ENCODE results near the gene FGF14.

The FGF14 gene

DNA sequence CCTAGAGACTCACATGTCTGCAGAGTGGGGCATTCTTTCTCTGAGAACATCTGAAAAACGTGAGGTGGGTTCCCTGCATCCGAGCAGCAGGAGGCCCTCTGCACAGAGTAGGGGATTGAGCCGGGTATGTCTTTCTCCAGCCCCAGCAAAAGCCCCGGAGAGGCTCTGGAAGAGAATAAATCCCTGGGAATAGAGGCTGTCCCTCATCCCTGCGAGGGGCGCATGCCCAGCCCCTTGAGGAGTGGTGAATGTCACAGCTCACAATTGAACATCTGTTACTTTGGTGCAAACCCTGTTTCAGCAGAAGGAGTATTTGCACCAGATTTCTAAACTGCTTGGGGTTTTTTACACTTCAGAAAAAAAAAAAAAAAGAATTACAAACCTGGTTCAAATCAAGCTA lies 164.6 kb downstream of the FGF14 start:
- DNase-seq, result no peak

- DNase-seq, result no peak
Observed at GRCh38 chr13:102236830-102237229, 165.0 kb downstream of the FGF14 start.

- no peak for DNase-seq
Observed at GRCh38 chr13:102236341-102236740, 165.5 kb downstream of the FGF14 start.

- DNase-seq, result no peak
Observed at GRCh38 chr13:102235689-102236088, 166.2 kb downstream of the FGF14 start.

- no peak for DNase-seq
Observed at GRCh38 chr13:102234618-102235017, 167.2 kb downstream of the FGF14 start.

- no peak for DNase-seq
Observed at GRCh38 chr13:102233566-102234208, 168.2 kb downstream of the FGF14 start.

DNA sequence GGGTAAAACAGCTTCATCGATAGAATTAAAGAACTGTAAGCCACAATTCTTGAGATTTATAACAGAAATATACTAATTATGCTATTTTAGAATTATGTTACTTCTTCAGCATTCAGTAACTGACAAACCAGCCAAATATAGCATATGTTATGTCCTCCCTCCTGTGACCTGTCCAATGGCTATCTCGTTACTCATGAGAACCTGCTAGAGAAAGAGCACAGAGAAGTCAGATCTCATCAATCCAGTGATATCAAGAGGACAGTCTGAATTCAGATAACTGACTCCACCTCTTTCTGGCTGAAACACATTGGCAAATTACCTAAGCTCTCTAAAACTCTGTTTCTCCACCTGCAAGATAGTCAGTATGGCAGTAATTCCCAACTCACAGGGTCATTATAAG lies 170.4 kb downstream of the FGF14 start:
- DNase-seq, result no peak

- no peak for DNase-seq
Observed at GRCh38 chr13:102227741-102228140, 174.1 kb downstream of the FGF14 start.

- no peak for DNase-seq
Observed at GRCh38 chr13:102226591-102226990, 175.3 kb downstream of the FGF14 start.

- no peak for DNase-seq
Observed at GRCh38 chr13:102225892-102226291, 176.0 kb downstream of the FGF14 start.

GRCh38 chr13:102220681-102221228 lies 181.1 kb downstream of the FGF14 start:
- DNase-seq, result no peak

GRCh38 chr13:102214956-102215355 lies 186.9 kb downstream of the FGF14 start:
- DNase-seq, result no peak

GRCh38 chr13:102212729-102213128 lies 189.1 kb downstream of the FGF14 start:
- no peak for DNase-seq

DNA sequence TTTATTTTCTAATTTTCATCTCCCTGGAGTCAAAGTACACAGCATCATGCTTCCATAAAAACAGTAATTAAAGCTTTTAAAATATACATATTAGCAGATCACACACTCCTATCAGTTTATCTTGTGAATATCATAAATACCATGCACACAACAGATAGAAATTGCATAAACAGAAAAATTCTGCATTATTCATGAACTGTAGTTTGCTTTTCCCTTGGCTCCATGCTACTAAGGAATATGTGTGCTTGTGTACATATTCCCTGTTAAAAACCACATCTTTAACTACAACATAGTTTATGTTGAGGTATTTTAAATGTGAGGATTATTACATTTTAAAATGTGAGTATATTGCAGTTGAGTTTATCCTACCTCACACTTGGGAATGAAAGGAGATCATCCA lies 193.5 kb downstream of the FGF14 start:
- no peak for DNase-seq

GRCh38 chr13:102207680-102208342 lies 194.0 kb downstream of the FGF14 start:
- DNase-seq, result no peak

DNA sequence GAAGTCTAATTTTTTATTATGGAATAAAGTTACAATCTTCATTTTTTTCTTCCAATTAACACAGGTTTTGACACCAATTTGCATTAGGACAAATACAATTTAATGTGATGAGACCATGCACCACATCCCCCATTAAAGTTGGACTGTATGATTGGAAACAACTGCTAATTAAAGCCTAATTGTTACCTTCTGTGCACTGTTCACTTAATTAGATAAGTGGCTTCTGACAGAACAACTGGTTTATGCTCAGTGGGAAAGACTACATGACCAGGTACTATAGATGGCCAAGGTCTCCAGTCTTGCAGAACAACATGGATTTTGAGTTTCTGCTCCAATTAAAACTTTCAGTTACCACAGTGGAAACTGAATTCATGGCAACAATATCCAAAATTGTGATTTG lies 198.1 kb downstream of the FGF14 start:
- no peak for DNase-seq

DNA sequence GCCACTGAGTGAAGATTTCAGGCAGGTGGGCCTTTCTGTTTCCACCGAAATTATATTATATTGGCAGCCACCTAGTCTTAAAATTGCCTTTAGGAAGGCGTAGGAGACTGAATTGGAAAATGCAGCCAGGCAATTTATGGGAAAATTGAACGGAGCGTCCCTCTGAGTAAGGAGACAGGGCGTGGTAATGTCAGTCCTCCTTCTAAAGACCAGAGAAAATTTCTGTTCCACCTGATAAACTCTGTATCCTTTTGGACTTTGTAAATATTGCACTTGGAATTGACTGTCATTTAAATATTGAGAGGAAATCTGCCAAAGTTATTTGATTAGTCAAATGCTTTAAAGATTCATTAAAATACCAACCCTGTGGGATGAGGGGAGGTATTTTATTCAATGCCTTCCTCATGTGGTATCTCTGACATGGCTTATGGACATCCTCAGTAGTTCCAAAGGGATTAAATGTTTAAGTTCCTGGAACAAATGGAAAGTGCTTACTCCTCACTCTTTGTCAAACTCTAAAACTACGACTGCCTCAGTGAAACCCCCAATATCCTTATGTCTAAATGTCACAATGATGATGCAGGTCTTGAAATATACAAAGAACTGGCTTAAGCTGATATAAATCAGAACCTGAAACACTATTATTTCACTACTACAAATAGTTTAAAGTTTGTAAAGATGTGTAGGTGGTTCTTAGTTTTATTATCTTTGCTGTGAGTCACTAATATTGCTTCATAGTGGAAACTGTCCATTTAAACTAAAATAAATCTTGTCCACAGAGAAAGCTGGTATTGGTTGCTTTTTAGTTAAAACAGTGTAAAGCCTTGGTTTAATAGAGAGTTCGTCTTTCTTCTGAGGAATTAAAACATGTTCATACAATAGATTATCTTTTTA lies 203.2 kb downstream of the FGF14 start:
- DNase-seq, result no peak

- DNase-seq, result peak; percentile 12
Observed at GRCh38 chr13:102197193-102197592, 204.7 kb downstream of the FGF14 start.

DNA sequence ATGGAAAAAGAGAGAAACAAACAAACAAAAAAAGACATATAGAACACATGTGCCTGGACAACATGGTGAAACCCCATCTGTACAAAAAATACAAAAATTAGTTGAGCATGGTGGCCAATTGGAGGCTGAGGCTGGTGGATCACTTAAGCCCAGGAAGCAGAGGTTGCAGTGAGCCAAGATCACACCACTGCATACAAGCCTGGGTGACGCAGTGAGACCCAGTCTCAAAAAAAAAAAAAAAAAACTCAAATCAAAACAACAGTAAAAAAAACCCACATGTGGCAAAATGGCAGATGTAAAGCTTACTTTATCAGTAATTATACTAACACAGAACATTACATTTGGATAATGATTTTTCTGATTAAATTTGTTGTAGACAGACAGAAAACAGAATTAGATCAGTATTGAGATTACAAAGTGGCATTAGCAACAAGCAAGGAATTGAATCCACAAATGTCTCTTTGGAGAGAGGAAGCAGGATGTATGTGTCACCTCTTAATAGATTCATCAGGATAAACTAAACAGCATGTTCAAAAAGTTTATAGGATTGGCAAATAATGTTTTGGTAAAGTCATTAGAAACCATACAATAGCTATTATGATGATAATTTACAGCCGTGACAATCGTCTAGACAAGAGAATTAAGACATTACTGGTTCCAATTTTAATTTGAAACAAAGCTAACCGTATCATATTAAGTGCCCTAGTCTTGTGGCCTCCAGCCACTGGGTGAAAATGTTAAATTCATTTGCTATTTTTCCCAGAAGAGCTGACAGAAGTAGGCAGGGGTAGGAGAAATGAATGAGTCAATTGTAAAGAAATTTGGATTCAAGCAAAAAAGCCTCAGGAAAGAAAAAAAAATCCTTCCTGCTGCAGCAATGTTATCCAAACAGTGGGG lies 206.0 kb downstream of the FGF14 start:
- no peak for DNase-seq

DNA sequence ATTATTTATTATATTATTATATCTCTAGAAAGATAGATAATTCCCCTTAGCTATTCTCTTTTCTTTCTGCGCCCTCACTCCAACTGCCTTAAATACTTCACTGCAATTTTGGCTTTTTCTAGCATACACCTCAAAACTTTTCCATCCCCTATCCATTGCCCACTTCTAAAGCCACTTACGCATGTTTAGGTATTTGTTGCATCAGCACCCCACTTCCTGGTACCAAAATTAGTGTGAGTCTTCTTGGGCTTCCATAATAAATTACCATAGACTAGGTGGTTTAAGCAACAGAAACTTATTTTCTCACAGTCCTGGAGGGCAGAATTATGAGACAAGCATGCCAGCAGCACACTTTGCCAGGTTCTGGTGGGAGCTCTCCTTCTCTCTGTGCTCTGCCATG lies 209.0 kb downstream of the FGF14 start:
- DNase-seq, result no peak

GRCh38 chr13:102191951-102192502 lies 209.8 kb downstream of the FGF14 start:
- no peak for DNase-seq

- DNase-seq, result no peak
Observed at GRCh38 chr13:102190930-102191329, 210.9 kb downstream of the FGF14 start.

Measured in kidney glomerular epithelial cell (primary cell).